Activated T-helper 2 cell treated with anti-CD3 and anti-CD28 coated beads, Interferon-gamma antibody, Interleukin-2, Interleukin-4, amounts not matched to agents 10 μg/mL and 5 μg/mL and 100 μg/mL, durations not matched to agents 14 hours and 24 hours and 36 hours (primary cell): Measurements from ENCODE around the gene SOX30. TPM values are rescaled to one million over a fixed set of nuclear protein-coding genes. Genes with fewer than 3 reads are reported as not detected.
"Not testable (repeated sequence)": the region's sequence is repeated elsewhere in the genome, so short reads cannot be mapped to it uniquely, and the experiment has no call there.

Source experiments
- DNase-seq: peaks from one replicate; pipeline ENCODE4 v3.0.0; 2021; ENCODE audit warnings: low spot score
- H3K27ac Mint-ChIP-seq: one replicate; pipeline ENCODE4 v1.8.0; 2021; ENCODE audit warnings: mixed read lengths
- H3K27me3 Mint-ChIP-seq: one replicate; pipeline ENCODE4 v1.8.0; 2021; ENCODE audit warnings: low read depth, mixed read lengths
- H3K36me3 Mint-ChIP-seq: one replicate; pipeline ENCODE4 v1.8.0; 2021; ENCODE audit warnings: low read depth, mixed read lengths
- H3K4me1 Mint-ChIP-seq: one replicate; pipeline ENCODE4 v1.8.0; 2021; ENCODE audit warnings: low read depth, mixed read lengths
- H3K4me3 Mint-ChIP-seq: one replicate; pipeline ENCODE4 v1.8.0; 2021; ENCODE audit warnings: low read depth, mild to moderate bottlenecking, moderate library complexity, mixed read lengths
- H3K9me3 Mint-ChIP-seq: one replicate; pipeline ENCODE4 v1.8.0; 2021; ENCODE audit warnings: mixed read lengths
- intact Hi-C: fragments of 100-400 bp; cut with micrococcal nuclease; formaldehyde crosslinking; loops from one replicate; pipeline ENCODE4 v1.15.1; 2023
- total RNA-seq: library from RNA; stranded (reverse); gene quantifications from 2 replicates; pipeline ENCODE4 v1.2.3, GENCODE V29; 2022

Gene SOX30
- total RNA-seq, 1 donor from 2014 or later = 0.11 TPM

DNA sequence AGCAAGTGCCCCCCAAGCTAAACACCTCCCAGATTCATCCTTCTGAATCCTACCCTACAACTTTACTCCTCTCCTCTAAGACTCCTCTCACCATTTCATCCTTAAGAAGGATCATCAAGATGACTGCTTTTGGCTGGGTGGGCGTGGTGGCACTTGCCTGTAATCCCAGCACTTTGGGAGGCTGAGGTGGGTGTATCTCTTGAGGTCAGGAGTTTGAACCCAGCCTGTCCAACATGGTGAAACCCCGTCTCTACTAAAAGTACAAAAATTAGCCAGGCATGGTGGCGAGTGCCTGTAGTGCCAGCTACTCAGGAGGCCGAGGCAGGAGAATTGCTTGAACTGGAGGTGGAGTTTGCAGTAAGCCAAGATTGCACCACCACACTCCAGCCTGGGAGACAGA lies 22.1 kb upstream of the SOX30 start:
- H3K27me3 Mint-ChIP-seq, H3K36me3 Mint-ChIP-seq, H3K9me3 Mint-ChIP-seq, H3K27ac Mint-ChIP-seq, H3K4me3 Mint-ChIP-seq, DNase-seq, intact Hi-C loops: not testable (repeated sequence)
- peaks cover 24% of the 10 kb centered on the region for H3K4me1 Mint-ChIP-seq

GRCh38 chr5:157672976-157673375 lies 20.7 kb upstream of the SOX30 start:
- Mint-ChIP-seq H3K9me3 (no peaks in the 10 kb centered on the region), H3K27me3 (peaks cover 7% of the 10 kb centered on the region), H3K27ac (no peak overlapping the region), H3K4me3 (no peak overlapping the region), H3K36me3 (peaks cover 5% of the 10 kb centered on the region), H3K4me1 (peaks cover 28% of the 10 kb centered on the region)
- intact Hi-C loops = no loop called here
- no peak for DNase-seq

DNA sequence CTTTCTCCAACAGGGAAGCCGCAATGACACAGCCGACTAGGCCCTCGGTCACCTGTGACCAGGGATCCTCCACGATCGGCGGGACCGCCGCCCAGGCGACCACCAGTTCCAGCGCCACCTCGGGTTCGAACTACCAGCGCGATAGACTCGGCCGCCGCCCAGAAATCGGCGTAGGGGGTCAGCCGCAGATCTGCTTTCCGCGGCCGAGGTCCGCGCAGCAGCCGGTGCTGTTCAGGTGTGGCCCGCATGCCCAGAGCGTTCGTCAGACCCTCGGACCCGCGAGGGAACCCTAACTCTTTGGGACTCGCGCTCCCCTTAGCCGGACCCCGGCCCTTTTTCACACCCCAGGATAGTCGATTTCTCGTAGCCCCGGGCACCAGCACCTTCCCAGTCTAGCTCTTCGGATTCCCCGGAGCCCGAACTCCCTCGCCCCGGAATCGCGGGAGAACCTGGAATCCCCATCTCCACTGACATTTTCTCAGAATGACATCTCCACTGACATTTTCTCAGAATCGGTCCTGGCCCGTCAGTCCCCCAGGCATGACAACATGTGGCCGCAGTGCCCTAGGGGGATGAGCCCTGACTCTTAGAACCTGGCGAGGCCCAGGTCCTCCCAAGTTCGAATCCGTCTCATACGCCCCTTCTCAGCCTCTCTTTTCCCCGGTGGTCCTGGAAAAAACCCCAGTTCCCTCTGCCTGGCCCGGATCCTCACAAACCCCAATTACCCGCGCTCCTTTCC lies 19.5 kb upstream of the SOX30 start:
- no peak for DNase-seq
- Mint-ChIP-seq H3K9me3 (no peaks in the 10 kb centered on the region), H3K27ac (peak overlapping the region; percentile 74), H3K4me1 (peaks cover 28% of the 10 kb centered on the region), H3K4me3 (peak overlapping the region; percentile 90), H3K36me3 (peaks cover 5% of the 10 kb centered on the region), H3K27me3 (peaks cover 8% of the 10 kb centered on the region)
- intact Hi-C loops = loop anchor here (2.0 kb wide), 2 partner anchors 47 to 65 kb away; no protein-coding TSS in a partner anchor

- no peak for DNase-seq
- peaks cover 8% of the 10 kb centered on the region for H3K27me3 Mint-ChIP-seq
- peak within 1 kb of the TSS; percentile 90 for H3K4me3 Mint-ChIP-seq
- intact Hi-C loops = loop anchor here (2.0 kb wide), 2 partner anchors 48 to 64 kb away; no protein-coding TSS in a partner anchor
- peaks cover 28% of the 10 kb centered on the region for H3K4me1 Mint-ChIP-seq
- peaks cover 5% of the 10 kb centered on the region for H3K36me3 Mint-ChIP-seq
- H3K9me3 Mint-ChIP-seq = no peaks in the 10 kb centered on the region
- peak within 1 kb of the TSS; percentile 74 for H3K27ac Mint-ChIP-seq
These were observed 18.7 kb upstream of the SOX30 start, which contains the start of gene C5orf52 for GRCh38 chr5:157670662-157671591. Gene C5orf52, plus strand, starts transcription at chr5:157671533. Its CDS starts 82 bp downstream, at chr5:157671615.

DNA sequence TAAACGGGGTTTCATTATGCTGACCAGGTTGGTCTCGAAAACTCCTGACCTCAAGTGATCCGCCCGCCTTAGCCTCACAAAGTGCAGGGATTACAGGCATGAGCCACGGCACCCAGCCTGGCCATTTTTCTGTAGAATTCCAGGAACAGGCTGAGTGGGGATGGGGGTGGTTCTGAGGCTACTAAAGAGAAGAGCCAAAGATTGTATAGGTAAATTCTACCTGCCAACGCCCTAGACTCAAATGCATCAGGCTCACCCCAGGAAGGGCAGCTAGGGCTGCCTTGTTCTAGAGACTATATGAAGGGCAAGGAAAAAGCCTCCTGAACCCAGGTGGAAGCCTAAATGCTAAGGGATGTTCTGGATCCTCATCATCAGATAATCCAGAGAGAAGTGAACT lies 17.5 kb upstream of the SOX30 start:
- H3K27ac Mint-ChIP-seq = peak overlapping the region; percentile 68

DNA sequence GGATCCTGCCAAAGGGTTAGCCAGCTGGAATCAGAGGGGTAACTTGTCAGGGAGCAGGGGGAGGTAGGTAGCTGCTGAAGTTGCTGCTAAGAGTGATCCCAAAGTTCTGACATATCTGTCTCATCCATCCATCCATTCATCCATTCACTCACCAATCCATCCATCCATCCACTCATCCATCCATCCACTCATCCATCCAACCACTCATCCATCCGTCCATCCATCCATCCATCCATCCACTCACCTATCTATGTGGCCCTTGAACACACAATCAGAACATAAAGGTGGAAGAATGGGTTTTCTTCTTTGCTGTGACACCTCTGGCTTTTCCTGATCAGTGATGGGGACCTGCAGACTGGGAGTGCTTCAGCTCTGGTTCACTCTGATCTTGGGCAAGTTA lies 16.1 kb upstream of the SOX30 start:
- Mint-ChIP-seq H3K36me3 (peaks cover 8% of the 10 kb centered on the region), H3K9me3 (no peaks in the 10 kb centered on the region), H3K27ac (no peak overlapping the region), H3K27me3 (peaks cover 8% of the 10 kb centered on the region), H3K4me1 (peaks cover 28% of the 10 kb centered on the region), H3K4me3 (no peak overlapping the region)
- intact Hi-C loops = no loop called here
- DNase-seq = no peak

More for the DNA sequence above, 17.5 kb upstream of the SOX30 start:
- DNase-seq = no peak
- intact Hi-C loops = loop anchor here (1.0 to 2.0 kb wide), 3 partner anchors 49 to 74 kb away; partner anchors contain the start of gene LSM11
- no peaks in the 10 kb centered on the region for H3K9me3 Mint-ChIP-seq
- peak overlapping the region; percentile 90 for H3K4me3 Mint-ChIP-seq
- peaks cover 28% of the 10 kb centered on the region for H3K4me1 Mint-ChIP-seq
- H3K27me3 Mint-ChIP-seq = peaks cover 8% of the 10 kb centered on the region
- peaks cover 7% of the 10 kb centered on the region for H3K36me3 Mint-ChIP-seq

DNA sequence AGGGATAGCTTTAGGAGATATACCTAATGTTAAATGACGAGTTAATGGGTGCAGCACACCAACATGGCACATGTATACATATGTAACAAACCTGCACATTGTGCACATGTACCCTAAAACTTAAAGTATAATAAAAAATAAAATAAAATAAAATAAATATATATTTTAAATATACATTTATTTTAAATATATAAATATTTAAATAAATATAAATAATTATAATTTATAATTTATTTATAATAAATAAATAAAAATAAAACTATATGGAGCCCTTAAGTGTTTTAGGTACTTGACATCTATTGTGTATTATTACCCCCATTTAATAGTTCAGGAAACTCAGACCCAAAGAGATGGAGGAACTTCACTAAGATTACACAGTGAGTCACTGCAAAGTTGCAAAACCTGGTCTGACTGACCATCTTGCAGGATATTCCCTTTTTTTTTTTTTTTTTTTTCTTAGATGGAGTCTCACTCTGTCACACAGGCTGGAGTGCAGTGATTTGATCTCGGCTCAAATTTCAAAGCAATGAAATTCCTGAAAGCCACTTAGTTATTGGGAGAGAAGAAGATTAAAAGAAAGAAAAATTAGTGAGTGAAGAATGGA lies 13.3 kb upstream of the SOX30 start:
- intact Hi-C loops = no loop called here
- H3K27ac Mint-ChIP-seq = no peak overlapping the region

GRCh38 chr5:157659868-157660660 lies 7.8 kb upstream of the SOX30 start:
- DNase-seq = no peak
- H3K4me1 Mint-ChIP-seq = no peaks in the 10 kb centered on the region
- no peak overlapping the region for H3K4me3 Mint-ChIP-seq
- intact Hi-C loops = no loop called here
- peaks cover 30% of the 10 kb centered on the region for H3K36me3 Mint-ChIP-seq
- H3K27me3 Mint-ChIP-seq = no peaks in the 10 kb centered on the region
- peaks cover 49% of the 10 kb centered on the region for H3K9me3 Mint-ChIP-seq
- H3K27ac Mint-ChIP-seq = no peak overlapping the region

More for the DNA sequence above, 13.3 kb upstream of the SOX30 start:
- H3K4me1 Mint-ChIP-seq = peaks cover 14% of the 10 kb centered on the region
- peaks cover 2% of the 10 kb centered on the region for H3K27me3 Mint-ChIP-seq
- peaks cover 10% of the 10 kb centered on the region for H3K36me3 Mint-ChIP-seq
- no peak for DNase-seq
- H3K4me3 Mint-ChIP-seq = no peak overlapping the region
- H3K9me3 Mint-ChIP-seq = peaks cover 14% of the 10 kb centered on the region

DNA sequence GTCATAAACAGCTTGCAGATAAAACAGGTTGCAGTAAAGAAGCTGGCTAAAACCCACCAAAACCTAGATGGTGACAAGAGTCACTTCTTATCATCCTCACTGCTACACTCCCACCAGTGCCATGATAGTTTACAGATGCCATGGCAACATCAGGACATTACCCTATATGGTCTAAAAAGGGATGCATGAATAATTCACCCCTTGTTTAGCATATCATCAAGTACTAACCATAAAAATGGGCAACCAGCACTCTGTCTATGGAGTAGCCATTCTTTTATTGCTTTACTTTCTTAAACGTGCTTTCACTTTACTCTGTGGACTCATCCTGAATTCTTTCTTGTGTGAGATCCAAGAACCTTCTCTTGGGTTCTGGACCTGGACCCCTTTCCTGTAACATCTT lies 6.7 kb upstream of the SOX30 start:
- Mint-ChIP-seq H3K27ac (no peak overlapping the region), H3K27me3 (no peaks in the 10 kb centered on the region)
- intact Hi-C loops = no loop called here

GRCh38 chr5:157657516-157657915 lies 5.3 kb upstream of the SOX30 start:
- Mint-ChIP-seq H3K9me3 (peaks cover 64% of the 10 kb centered on the region), H3K4me1 (peaks cover 10% of the 10 kb centered on the region)
- no peak for DNase-seq

More for the DNA sequence above, 6.7 kb upstream of the SOX30 start:
- H3K36me3 Mint-ChIP-seq = peaks cover 27% of the 10 kb centered on the region
- H3K9me3 Mint-ChIP-seq = peaks cover 52% of the 10 kb centered on the region
- DNase-seq = no peak
- H3K4me1 Mint-ChIP-seq = no peaks in the 10 kb centered on the region
- H3K4me3 Mint-ChIP-seq = no peak overlapping the region

DNA sequence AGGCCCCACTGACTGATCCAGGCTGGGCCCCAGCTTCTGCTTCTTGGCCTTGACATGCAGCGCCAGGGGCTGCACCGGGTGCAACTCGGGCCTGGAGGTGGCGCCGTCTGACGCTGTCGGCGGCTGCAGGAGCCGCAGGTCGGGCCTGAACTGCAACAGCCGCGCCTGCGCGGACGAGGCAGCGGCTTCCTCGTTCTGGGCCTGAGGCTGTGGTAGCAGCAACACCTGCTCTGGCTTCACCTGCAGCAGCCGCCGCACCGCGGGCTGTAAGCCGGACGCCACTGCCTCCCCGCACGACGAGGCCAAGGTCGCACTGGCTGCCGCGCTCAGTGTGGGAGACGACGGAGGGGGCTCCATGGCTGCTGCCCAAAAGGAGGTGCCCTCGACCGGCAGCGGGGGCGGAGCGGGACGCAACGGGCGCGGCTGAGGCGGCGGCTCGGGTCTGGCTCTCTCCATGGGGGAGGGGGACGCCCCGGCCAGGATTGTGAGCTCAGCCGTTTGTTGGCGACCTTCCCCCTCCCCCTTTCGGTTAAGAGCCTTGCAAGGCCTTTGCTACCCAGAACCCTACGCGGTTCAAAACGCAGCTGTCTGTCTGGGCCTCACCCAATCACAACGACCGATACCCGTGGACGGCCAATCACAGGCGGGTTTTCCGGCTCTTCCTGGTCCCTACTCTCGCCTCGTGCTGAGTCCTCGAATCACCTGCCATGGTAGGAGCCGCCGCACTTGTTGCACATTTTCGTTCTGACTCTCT lies 438 bp downstream of the SOX30 start:
- no peaks in the 10 kb centered on the region for H3K27me3 Mint-ChIP-seq
- H3K4me3 Mint-ChIP-seq = peak overlapping the region; percentile 65
- H3K27ac Mint-ChIP-seq = peak overlapping the region; percentile 68
- peaks cover 20% of the 10 kb centered on the region for H3K36me3 Mint-ChIP-seq
- peaks cover 38% of the 10 kb centered on the region for H3K9me3 Mint-ChIP-seq
- peaks cover 19% of the 10 kb centered on the region for H3K4me1 Mint-ChIP-seq
- peak; percentile 70 for DNase-seq
- intact Hi-C loops = loop anchor here (5.0 kb wide), 1 partner anchor 39 kb away; no protein-coding TSS in a partner anchor

More at GRCh38 chr5:157657516-157657915, 5.3 kb upstream of the SOX30 start:
- H3K27ac Mint-ChIP-seq = no peak overlapping the region
- no peaks in the 10 kb centered on the region for H3K27me3 Mint-ChIP-seq
- H3K4me3 Mint-ChIP-seq = no peak overlapping the region
- peaks cover 35% of the 10 kb centered on the region for H3K36me3 Mint-ChIP-seq
- intact Hi-C loops = no loop called here
